Suprapubic skin (tissue), 4 donors: Measurements from ENCODE around the gene SLC6A20.

Experiments used
- CTCF ChIP-seq, 2 donors: fragments of 200-600 bp in 1 of 2; fragments of 450-650 bp in 1 of 2; sonication (generic) in 1 of 2; IDR thresholded peaks; one replicate each; pipeline ENCODE4 v1.5.1; 2016 to 2019; ENCODE audit warnings: antibody characterized with exemption in 2 of 2, mild to moderate bottlenecking in 1 of 2, moderate library complexity in 1 of 2
- POLR2A ChIP-seq, 2 donors: fragments of 450-650 bp; IDR thresholded peaks; one replicate each; pipeline ENCODE4 v1.6.1; 2017; ENCODE audit warnings: antibody characterized with exemption in 2 of 2, mild to moderate bottlenecking in 2 of 2, moderate library complexity in 2 of 2
- POLR2AphosphoS5 ChIP-seq, 3 donors: sonication (generic); formaldehyde crosslinking; IDR thresholded peaks; one replicate each; pipeline ENCODE4 v1.6.1; 2017; ENCODE audit warnings: antibody characterized with exemption in 3 of 3

GRCh38 chr3:45781271-45781670, 15.1 kb downstream of the SLC6A20 start:
- TF ChIP-seq POLR2A (IDR thresholded peaks at IDR 0.05) (no peak), POLR2AphosphoS5 (IDR thresholded peaks at IDR 0.05) (no peak), CTCF (IDR thresholded peaks at IDR 0.05) (no peak)
